GM19193 (cell line): Measurements from ENCODE around the gene PEBP1.

Experiments
- POLR2A ChIP-seq: IDR thresholded peaks from 4 replicates; pipeline ENCODE4 v1.6.1; 2011; ENCODE audit not compliant: insufficient read depth, insufficient read length; ENCODE audit errors: extremely low read depth

PEBP1 gene

DNA sequence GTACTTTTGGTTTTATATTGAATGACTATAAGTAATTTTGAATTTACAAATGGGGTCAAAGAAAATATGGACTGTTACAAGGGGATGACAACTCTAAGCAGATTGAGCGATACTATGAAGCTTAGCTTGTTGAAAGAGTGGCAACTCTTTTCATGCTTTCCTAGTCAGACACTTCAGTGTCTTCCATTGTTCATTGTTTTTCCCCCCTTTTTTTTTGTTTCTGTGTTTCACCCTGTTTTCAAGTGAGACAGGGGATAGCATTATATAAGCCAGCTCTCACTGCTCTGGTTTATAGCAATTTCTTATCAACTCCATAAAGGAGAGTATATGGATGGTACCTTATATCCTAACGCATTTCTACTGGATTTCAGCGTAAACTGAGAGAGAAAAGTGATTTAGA lies 24.6 kb downstream of the PEBP1 start:
- no peak for TF ChIP-seq POLR2A

DNA sequence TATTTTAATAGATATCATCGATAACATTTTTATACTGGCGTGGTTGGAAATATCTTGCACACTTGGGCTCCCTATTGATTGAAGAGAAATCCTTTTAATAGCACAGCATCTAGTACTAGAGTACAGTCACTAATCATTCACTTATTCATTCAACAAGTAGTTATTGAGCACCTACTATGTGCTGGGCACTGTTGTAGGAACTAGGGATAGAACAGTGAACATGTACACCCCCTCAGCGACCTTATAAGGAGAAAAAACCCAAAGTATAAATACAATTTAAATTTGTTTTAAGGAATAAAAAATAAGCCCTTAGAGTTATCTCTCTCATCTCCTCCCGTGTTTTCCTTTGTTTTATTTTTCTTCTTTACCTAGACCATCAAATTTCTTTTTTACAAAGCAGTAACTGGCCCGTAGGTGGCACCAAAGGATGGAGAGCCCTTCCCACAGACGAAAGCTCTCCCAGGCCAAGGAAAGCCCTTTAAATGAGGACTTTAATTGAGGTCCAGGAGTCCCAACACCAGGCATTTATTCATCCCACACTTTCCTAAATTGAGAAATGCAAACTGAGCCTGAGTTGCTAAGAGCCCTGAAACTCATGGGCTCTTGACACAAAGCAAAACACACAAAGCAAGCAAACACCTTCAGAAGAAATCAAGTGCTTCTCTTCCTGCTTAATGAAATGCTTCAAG lies 29.0 kb downstream of the PEBP1 start:
- TF ChIP-seq POLR2A = no peak

DNA sequence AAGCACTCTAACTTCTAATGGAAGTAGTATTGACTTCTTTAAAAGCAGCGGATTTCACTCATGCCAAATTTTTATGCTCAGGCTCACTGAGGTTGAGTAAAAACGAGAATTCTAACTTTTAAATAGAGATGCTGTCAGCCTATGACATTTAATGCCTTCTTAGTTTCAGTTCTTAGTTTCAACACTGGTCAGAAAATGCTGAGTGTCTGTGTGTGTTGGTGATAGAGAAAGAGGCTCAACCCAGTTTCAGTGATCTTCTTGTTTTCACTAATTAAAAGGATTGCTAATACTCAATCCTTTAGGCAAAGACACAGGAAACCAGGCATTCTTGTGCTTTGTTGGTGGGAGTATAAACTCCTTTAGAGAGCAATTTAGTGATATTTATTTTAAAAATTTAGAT lies 31.0 kb downstream of the PEBP1 start:
- TF ChIP-seq POLR2A = no peak

GRCh38 chr12:118175823-118176447 lies 40.0 kb downstream of the PEBP1 start:
- no peak for TF ChIP-seq POLR2A

- TF ChIP-seq POLR2A = no peak
Measured at GRCh38 chr12:118183155-118183554, 47.2 kb downstream of the PEBP1 start.

GRCh38 chr12:118183711-118184110 lies 47.8 kb downstream of the PEBP1 start:
- no peak for TF ChIP-seq POLR2A

- no peak for TF ChIP-seq POLR2A
Measured at GRCh38 chr12:118185602-118186397, 49.9 kb downstream of the PEBP1 start.

DNA sequence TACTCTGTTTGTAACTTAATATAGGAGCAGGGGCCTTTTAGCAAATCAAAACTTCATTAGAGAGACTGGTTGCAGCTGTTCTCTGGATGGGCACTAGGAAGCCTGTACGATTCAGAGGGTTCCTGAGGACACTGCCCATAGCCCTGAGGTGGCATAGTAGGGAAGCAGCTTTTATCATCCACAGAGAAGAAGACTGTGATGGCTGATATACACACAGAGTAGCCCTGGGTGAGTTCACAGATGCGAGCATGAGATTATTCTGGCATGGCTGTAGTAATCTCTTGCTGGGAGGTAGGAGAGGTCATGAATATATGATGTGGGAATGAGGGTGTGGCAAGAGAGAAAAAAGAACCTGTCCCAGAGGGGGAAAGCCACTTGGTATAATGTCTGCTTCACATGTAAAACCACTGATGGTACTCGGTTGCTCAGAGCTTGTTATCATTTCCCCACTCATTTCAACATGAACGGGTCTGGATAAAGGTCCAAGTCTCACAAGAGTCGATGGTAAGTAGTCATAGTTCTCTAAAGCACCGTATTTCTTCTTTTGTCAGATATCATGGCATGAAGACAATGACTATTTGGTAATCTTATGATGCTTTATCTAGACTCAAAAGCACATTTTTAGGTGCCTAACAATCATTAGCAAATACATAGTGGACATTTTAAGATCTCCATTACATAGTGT lies 52.0 kb downstream of the PEBP1 start:
- TF ChIP-seq POLR2A = no peak

- no peak for TF ChIP-seq POLR2A
Measured at GRCh38 chr12:118188690-118189371, 52.9 kb downstream of the PEBP1 start.

DNA sequence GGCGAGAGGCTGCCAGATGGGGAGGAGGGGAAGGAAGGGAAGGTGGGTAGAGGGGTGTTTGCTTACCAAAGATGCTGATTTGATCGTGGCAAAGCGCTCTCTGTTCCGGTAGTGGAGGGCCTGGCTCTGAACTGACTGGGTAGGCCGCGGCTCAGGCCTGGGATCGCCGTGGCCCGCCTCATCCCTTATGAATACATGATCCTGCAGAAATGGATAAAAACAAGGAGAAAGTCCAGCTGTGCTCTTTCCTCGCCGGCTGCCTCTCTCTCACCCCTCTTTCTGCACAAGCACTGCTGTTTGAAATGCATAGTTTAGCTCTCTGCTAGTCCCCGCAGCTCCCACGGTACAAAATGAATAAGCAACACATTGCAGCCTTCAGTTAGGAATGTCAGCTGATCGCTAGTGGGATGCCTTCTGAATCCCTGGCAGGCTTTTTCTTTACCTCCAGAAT lies 53.8 kb downstream of the PEBP1 start:
- no peak for TF ChIP-seq POLR2A

GRCh38 chr12:118190266-118190665 lies 54.3 kb downstream of the PEBP1 start:
- TF ChIP-seq POLR2A = no peak

DNA sequence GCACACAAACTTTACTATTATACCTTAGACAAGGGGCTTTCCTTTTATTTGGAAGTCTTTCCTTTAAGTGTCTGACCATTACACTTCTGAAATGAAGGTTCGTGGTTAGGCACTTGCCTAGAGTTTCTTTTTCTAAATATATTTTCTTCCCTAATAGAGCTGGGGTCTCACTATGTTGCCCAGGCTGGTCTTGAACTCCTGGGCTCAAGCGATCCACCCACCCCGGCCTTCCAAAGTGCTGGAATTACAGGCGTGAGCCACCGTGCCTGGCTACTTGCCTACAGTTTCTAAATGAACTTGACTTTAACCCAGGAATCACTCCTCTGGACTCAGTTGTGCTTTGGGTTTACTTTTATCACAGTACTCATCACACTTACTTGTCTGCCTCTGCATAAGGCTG lies 57.6 kb downstream of the PEBP1 start:
- TF ChIP-seq POLR2A = no peak

DNA sequence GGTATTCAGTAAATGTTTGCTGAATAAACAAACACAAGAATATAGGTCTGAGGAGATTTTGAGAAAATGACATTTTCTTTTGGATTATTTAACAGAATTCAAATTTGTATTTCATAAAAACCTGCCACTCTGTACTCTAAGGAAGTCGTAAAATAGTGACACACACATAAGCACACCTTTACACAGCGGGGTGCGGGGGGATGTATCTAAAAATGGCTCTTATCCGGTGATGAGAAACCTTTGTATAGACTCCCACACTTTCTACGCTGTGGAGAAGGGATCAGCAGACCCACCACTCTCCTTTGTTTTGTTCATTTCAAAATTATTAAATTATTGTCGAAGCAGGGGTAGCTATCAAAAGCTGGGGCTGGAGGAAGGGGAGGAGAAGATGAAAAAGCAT lies 58.0 kb downstream of the PEBP1 start:
- TF ChIP-seq POLR2A = no peak
